Activated CD8-positive, alpha-beta memory T cell treated with anti-CD3 and anti-CD28 coated beads for 4 hours (primary cell): ENCODE measurements around the gene TRIM31.
"Not testable (repeated sequence)": the region's sequence is repeated elsewhere in the genome, so short reads cannot be mapped to it uniquely, and the experiment has no call there.

ENCODE experiments used
- DNase-seq, 2 donors: peaks; one replicate each; pipeline ENCODE4 v3.0.0-alpha.2; 2020; ENCODE audit warnings: low read depth in 2 of 2

The TRIM31 gene

DNA sequence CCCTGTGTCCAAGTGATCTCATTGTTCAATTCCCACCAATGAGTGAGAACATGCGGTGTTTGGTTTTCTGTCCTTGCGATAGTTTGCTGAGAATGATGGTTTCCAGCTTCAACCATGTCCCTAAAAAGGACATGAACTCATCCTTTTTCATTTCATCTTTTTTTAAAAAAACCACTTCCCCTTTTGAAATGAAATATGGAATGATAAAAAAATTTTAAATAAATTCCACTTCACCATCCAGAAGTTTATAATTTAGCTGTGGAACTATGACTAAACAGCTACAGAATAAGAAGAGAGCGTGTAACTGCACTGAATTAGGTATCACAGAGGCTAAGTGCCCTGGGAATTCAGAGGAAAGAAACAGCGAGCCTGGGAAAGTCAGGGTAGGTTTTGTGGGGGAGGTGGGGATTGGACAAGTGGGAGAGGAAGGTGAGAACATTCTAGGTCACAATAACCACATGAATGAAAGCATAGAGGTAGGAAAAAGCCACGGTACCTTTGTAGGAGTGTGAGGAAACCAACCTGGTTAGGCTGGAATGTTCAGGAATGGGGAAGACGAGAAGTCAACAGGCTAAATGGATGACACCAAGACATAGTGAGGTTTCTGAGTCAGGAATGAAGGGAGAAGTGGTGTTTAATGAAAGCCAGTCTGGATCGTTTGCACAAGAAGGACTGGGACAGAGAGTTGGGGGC, 37.1 kb upstream of the TRIM31 start:
- no peak for DNase-seq

DNA sequence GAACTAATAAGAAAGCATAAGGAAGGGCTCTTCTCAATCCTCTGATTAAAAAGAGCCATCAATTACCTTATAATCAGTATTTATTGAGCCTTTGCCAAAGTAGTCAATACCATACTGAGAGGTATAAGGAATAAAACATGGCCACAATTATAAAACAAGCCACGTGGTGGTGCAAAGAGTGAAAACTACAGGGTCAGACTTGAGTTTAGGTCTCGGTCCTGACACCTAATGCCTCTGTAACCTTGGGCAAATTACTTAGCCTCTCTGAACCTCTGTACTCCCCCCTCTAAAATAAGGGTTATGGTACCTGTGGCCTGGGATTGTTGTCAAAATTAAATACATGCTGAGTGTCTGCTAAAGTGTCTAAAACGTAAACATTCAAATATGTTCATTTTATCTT, 36.3 kb upstream of the TRIM31 start:
- DNase-seq: no peak

DNA sequence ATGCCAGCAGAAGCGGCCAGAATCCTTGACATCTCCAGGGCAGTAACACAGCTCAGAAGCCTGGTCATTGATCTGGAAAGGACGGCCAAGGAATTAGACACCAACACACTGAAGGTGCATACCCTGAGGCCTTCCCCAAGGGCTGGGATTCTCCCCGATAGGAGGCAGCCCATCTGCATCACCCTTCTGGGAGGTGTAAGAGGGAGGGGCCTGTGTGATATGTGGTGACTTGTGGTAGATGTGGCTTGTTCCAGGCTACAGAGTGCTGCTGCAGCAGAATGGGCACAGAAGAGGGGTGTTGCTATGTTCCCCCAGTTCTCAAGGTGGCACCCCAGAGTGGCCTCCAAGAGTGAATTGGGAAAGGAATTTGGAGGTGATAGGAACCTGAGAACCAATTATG, 34.2 kb upstream of the TRIM31 start:
- no peak for DNase-seq

DNA sequence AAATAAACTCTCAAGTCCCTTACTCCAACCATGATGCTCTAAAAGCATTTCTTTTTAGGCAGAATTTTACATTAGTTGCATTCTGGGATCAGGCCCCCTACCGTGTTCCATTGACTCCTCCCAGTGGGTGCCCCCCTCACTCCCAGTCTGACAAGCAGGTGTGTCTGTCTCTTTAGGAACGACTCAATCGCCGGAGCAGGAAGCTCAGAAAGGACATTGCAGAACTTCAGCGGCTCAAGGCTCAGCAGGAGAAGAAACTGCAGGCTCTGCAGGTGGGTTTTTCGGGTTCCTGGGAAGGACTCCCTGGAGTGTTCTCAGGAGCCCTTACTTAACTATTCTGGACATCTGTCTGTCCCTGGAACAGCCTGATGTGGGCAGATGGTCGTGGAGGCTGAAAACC, 32.9 kb upstream of the TRIM31 start:
- no peak for DNase-seq

DNA sequence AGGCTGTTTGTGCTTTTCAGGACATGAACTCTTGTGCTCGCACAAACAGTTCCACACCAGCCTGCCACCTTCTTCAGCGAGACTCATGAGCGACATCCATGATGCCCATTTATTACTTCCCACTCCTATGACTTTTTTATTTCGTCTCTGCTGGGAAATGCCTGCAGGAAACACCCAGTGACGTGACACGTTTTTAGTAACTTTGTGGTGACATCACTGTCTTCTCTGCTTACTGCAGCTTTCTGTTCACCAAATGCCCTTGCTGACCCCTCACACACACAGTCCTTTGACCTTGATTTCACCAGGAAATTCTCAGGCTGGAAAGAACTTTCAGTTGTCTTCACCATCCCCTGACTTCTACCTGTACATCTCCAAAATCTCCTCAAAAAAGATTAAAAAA, 31.9 kb upstream of the TRIM31 start:
- no peak for DNase-seq

DNA sequence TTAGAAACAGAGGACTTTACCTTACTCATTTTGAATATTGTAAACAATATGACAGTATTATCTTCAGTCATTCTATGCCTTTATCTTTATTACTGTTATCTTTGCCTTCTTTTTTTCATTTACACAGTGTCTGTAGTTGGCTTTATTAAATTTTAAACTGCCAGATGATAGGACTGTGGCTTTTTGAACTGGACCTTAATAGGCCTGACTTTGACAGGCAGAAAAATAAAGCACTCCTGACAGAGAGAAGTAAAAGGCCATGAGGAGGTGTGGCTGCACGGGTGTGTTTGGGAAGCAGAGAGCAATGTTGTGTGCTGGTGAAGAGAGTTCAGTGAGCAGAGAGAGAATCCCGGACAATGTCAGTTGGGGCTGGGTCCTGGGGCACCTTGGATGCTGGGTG, 30.9 kb upstream of the TRIM31 start:
- no peak for DNase-seq

DNA sequence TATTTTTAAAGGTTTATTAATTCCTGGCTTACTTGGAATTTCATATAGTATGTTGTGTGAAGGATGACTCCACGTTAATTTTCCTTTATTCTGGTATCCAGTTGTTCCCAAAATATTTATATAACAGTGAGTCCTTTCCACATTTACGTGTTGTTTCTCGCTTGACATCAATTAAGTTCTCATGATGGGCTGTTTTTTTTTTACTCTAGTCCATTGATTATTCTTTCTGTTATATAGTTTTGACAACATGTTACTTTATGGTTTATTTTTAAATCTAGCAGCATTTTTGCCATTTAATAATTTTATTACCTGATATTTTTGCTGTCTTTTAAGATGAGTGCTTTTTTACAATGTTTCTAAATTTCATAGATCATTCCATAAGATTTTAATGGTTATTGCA, 29.8 kb upstream of the TRIM31 start:
- DNase-seq: no peak

DNA sequence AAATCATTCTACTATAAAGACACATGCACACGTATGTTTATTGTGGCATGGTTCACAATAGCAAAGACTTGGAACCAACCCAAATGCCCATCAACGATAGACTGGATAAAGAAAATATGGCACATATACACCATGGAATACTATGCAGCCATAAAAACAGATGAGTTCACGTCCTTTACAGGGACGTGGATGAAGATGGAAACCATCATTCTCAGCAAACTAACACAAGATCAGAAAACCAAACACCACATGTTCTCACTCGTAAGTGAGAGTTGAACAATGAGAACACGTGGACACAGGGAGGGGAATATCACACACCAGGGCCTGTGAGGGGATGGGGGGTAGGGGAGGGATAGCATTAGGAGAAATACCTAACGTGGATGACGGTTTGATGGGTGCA, 27.4 kb upstream of the TRIM31 start:
- DNase-seq: not testable (repeated sequence)

DNA sequence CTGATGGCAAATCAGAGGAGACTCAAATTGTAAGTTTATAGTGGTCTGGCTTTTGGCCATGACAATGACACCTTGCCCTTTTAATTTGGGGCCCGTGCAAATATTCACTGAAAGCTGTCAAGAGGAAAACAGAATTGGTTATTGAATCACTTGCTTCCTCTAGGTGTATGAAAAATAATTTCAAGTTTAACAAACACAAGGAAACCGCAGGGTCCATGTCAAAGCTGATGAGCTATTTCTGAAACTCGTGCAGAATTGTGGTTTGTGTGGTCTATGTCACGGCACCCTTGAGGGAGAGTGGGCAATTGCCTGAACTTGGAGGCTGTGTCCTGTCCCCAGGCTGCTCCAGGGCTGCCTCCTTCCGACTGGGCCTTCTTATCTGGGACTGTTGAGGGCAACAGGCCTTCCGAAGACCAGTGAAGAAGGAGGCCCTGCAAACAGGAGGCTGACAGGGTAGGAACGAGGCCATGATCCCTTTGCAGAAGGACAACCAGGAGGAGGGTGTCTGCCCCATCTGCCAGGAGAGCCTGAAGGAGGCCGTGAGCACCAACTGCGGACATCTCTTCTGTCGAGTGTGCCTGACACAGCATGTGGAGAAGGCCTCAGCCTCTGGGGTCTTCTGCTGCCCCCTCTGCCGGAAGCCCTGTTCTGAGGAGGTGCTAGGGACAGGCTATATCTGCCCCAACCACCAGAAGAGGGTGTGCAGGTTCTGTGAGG, 23.8 kb upstream of the TRIM31 start:
- DNase-seq: no peak

DNA sequence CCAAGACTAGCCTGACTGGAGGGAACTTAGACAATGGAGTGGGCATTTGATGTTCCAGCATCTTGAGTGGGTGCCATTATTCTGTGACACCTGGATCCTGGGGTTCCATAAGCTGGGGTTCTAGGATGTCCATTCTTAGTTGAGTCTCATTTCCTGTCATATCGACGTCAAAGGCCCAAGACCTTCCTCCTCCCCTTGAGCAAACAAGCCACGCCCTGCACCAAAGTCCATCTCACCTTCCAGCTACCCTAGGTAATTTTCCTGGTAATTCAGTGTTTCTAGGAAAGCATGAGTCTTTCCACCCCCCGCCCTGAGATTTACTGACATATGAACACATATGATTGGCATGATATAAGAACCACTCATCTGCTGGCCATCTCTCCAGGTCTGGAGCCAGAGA, 22.9 kb upstream of the TRIM31 start, which contains the start of gene TRIM40:
Gene TRIM40 (plus strand): TSS at position 384 of the 400 bp plus-strand sequence. CDS start 897 bp downstream, outside the sequence.
- no peak for DNase-seq

DNA sequence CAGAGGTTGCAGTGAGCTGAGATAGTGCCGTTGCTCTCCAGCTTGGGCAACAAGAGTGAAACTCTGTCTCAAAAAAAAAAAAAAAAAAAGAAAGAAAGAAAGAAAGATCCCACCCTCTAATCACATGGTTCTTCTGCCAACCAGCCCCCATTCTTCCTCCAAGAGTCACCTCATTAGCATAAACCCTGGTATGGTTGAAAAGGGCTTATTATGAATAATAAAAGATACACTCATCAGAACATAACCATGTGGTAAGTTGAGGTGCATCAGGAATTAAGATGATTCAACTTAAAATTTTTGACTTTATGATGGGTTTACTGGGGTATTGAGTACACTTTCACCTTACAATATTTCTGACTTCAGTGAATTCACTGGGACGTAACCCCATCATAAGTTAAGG, 22.3 kb upstream of the TRIM31 start:
- DNase-seq: no peak

DNA sequence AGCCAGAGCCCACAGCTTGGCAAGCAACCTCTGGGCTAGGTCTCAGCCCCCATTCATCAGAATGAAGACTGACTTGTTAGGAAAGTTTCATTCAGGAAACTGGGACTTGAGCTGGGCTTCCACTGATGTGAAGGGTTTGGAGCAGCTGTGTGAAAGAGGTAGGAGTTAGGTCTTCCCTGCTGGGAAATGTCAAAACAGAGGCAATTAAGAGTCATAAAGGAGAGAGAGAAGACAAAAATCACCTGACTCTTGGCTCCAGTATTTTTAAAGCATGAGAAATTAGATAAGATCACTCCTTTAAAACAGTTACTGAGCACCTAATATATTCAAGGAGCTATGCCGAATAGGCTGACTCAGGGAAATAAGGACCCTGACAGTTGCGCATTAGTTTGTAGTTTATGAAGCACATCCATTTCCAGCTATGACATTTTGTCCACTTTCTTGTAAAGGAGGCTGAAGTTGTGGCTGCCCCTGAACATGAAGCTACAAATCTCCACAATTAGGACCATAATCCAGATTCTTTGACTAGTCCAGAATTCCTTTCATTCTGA, 19.1 kb upstream of the TRIM31 start:
- DNase-seq: no peak

DNA sequence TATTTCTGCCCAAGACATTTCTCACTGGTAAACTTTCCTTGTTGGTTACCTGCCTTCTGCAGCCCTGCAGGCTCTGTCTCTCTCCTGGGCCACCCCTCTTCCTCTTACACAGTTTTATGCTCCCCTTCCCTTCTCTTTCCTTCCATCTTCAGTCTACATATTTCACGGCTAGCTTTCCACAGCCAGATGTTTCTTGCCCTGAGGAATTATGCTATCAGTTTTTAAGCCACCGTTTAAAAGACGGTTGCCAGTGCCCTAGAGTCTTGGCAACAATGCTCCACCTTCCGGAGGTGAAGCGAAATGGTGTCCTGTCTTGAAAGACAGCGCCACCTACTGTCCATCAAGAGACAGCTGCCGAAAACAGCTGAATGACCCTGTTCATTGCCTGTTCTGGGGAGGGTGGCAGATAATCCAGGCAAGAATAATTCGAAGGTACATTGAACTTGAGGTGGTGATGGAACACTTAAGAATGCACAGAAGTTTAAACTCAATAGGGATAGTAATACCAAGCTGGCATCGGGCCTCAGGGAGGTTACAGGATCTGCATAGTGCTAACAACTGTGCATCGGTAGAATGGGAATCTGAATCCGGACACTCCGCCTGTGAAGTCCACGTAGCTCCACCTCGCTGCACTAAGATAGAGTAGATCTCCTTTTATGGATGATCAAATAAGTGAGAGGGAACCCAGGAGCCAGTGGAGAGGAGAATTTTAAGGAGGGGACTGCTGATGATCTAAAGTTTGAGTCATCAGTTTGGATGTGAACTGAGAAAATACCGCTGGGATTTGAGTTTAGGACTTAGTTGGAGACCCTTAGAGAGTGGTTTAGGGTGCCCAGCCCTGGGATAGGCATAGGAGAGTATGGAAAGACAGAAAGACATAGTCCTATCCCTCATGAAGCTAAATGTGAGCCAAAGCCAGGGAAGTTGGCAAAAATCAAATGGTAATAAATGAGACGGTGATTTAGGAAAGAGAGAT, 18.3 kb upstream of the TRIM31 start:
- DNase-seq: peak; percentile 40 to 55

DNA sequence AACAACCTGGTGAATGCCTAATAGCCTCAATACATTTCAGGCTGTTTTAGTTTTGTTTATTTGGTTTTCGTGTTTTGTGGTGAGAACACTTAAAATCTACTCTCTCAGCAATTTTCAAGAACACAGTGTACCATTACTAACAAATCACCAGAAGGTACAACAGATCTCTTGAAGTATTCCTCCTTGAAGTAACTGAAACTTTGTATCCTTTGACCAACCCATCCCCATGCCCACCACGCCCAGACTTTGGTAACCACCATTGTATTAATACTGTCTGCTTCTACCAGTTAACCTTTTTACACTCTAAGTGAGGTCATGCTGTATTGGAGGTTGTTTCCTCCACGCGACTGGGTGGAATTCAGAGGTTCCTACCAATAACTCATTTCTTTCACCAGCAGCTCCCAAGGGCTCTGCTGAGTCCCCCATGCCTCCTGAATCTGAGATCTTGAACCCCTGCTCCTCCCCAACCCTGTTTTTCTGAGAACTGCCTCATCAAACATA, 17.3 kb upstream of the TRIM31 start:
- no peak for DNase-seq

DNA sequence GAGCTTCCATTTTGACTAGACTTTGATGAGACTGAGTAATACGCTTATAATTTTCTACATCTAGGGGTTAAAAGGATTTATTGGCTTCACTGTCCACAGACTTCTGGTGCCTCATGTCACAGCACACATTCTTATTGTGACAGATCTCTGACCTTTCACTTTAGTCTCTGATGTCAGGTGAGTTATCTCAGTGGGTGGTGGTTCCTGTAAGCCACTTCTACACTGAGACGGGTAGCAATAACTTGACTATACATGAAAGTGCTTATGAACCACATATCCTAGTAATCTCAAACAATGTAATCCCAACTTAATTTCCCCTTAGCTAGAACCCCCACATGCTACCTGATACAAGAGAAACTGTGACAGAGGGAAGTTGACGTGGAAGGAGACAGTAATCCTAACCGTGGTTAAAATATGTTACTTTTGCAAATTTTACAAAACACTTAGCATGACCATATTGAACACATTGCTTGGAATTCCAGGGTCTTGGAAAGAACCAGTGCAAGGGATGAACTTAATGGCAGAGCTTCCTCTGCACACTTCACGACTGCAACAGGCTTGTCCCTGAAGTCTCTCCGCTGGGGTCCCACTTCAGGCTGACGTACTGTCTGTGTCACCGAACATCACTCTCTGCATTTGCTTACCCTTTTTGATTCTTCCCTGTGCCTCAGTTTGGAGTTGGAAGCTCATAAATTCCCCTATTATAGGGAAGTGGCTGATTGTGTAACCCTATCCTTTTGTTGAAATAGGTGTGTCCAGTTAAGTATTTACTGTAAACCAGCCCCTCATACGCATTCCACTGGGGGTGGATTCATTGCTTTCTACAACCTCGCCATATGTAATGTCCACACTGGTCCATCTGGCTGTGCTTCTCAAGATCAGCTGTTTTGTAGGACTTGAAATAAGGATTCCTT, 16.6 kb upstream of the TRIM31 start:
- no peak for DNase-seq

DNA sequence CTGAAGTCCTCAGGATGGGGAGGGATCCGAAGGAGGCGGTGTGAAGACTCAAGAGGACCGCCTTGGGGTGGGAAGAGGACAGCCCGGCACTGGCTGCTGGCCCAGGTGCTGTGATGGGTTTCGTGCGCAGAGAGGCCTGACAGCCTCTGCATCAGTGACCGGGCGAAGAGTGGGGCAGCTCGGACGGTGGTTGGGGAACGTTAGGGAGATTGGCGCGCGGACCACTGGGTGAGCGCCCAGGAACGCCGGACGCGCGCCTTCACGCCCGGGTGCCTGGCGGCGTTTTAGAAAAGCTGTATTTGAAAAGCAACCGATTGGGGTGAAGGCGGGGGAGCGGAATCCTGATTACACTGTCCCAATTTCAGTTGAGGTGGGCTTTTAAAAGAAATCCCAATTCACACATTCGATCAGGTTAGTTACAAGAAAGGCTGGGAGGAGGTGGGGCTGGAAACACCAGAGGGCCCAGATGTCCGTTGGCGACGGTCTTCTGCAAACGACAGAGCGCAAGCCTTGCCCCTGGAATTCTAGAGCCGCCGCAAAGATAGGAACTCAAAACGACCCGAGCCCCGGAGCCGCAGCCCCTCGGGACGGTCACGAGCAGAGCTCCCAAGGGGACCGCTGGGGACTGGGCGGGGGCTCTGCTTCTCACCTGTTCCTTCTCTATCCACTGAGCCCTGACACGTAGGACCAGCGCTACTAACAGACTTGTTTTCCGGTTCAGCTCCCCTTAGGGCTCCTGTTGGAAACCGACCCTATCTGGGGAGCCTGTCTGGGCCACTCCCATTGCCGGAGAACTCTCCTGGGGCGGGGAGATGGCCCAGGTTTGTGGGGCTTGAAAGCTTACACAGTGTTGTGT, 14.6 kb upstream of the TRIM31 start:
- no peak for DNase-seq

DNA sequence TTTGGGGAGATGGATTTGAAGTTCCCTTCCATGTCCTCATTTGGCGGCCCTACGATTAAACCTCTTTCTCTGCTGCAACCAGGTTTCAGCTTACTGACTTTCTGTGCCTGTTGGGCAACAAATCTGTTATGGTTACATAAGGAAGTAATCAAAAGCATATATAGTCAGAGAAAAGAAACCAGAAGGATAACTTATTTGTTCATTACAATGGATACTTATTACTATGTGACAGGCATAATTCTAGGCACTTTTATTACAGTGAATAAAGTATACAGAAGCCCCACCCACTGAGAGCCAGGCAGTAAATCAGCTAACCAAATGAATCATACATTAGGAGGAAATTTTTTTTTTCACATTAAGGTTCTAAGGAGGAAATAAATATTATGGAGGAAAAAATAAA, 9.6 kb upstream of the TRIM31 start:
- DNase-seq: no peak

DNA sequence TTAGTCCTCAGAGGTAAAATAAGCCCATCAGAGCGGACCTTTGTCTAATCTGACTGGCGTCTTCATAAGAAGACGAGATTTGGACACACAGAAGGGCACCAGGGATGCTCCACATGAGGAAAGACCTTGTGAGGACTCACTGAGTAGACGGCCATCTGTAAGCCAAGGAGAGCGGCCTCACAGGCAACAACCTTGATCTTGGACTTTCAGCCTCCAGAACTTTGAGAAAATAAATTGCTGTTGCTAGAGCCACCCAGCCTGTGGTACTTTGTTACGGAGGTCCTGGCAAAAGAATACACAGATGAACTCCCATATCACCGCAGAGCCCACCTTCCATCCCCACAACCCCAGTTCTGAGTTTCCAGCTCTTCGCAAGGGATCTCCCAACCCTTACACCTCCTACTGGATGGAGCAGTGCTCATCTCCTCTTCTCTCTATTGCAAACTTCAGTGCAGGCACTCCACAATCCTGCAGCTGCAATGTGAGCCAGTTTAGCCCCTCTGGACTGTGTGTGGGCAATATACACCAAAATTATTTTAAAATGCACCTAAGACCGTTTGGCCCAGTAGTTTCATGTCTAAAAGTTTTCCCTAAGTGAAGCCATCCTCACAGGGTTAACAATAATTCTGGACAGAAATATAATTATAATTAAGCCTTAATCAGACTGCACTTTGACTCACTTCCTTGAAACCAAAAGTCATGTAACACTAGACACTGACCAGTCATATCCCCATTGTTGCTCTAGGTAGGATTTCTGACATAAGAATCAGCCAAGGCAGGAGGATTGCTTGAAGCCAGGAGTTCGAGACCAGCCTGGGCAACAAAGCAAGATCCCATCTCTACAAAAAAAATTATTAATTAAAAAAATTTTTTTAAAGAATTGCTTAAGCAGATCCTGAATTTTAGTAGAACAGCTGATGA, 8.8 kb upstream of the TRIM31 start:
- DNase-seq: no peak

DNA sequence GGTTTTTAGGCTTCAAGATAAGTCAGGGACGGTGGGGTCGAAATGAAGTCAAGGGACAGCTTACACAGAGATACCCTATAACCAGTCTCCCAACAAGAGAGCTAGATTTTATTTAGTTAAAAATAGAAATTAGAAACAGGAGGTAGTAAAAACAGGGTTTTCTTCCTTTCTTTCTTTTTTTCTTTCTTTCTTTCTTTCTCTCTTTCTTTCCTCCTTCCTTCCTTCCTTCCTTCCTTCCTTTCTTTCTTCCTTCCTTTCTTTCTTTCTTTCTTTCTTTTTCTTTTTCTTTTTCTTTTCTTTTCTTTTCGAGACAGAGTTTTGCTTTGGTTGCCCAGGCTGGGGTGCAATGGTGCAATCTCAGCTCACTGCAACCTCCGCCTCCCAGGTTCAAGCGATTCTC, 5.8 kb upstream of the TRIM31 start:
- DNase-seq: not testable (repeated sequence)
